Activated CD4-positive, alpha-beta T cell treated with anti-CD3 and anti-CD28 coated beads for 4 hours (primary cell): ENCODE measurements around the gene ME3.

Source experiments
- DNase-seq, 2 donors: peaks; one replicate each; pipeline ENCODE4 v3.0.0-alpha.2; 2020

The ME3 gene

DNA sequence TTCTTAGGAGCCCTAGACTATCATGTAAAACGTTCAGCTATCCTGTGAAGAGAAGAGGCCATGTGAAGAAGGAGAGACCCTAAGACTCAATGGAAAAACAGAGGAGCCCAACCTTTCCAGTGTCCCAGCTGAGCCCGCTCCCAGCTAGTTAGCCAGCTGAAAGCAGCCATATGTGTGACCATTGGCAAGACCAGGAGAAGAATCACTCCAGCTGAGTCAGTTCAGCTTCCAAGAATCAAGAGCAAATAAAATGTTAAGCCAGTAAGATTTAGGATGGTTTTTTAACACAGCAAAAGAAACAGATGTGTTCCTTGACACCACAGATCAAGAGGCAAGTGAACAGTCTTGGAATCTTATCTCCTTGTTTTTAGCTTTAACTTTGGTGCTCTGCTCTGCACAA, 189.7 kb downstream of the ME3 start:
- no peak for DNase-seq

DNA sequence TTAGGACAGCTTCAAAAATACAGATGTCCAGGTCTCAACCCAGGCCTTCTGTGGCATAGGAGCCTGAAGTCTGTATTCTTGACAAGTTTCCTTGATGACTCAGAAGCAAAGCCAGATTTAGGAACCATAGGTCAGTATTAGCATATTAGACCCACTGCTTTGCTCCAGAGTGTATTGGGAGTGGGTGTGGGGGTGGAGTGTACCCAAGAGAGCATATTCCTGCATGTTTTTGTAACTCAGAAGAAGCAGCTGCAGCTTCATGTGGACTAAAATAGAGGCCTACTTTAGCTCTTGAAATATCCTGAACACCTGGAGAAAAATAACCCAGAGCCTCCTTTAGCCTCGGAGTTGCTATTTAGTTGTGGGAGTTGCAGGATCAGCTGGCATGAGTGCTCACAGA, 191.0 kb downstream of the ME3 start:
- no peak for DNase-seq

DNA sequence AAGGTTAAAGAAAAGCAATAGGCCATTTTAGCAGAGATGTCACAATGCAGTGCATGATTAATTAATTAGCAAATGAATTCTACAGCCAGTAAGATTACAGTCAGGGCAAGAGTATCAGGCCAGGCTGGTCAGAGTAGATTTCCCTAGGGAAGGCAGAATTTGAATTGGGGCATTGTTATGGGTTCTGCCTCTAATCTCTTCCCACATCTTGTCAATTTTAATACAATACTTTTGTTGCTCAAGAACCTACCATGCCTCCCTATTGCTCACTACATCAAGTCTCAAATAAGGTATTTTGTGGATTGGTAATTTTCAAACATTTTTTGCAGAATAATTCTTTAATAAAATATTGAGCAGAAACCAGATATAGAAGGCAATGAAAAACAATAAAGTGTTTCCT, 194.1 kb downstream of the ME3 start:
- no peak for DNase-seq

DNA sequence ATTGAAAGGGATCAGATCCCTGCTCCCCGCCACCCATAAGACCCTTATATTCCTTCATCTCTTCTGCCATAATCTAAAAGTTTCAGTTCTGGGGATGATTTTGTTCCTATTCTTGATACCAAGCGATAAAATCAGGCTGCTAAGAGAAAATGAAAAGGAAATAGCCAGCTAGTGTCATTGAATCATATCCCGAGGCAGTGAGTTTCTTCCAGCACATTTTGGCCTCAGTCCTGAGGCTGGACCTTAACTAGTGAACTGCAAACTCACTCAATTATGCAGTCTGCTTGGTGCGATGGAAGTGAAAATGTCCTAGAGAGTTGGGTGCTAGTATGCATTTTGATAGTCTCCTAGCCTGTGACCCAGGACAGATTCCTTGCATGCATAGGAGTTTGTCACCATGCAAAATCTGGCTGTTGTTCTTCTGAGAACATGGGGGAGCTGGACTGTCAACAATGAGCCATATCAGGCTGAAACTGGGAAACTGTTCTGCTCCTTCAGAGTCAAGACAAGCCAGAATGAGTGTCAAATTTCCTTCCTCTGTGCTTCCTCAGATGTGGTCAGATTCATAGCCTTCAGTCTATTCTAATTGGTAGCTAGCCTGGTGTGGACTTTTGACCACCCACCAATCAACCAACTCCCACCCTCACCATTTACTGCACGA, 194.8 kb downstream of the ME3 start:
- no peak for DNase-seq

DNA sequence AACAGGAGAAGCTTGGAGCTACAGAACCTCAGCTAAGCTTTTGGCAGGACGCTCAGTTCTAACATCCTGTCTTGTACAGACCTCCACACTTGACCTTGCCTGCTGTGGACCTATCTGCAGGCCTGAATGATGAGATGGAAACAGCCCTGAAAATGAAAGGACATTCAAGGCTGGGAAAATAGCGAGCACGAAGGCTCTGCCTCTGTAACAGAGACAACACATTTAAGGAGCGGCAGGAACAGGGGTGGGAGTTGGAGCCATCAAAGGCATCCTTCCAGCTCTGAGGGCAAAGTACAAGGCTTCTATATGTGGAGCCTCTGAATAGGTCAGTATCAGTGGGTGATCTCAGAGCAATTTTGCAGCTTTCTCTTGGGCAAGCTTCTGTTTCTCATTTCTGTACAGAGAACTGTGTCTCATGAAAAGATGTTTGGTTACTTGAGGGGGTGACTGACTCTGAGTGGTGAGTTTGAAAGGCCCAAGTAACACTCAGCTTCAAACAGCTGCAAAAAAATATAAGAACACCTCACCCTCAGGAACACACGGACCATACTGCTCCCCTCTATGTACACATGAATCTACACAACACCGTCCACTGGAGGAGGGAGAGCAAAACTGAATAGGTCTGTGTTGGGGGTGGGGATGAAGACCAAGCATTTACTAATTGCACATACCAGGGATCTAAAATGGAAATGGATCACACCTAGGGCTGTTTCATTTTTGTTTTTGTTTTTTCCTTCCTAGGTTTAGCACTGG, 196.1 kb downstream of the ME3 start:
- DNase-seq = no peak

DNA sequence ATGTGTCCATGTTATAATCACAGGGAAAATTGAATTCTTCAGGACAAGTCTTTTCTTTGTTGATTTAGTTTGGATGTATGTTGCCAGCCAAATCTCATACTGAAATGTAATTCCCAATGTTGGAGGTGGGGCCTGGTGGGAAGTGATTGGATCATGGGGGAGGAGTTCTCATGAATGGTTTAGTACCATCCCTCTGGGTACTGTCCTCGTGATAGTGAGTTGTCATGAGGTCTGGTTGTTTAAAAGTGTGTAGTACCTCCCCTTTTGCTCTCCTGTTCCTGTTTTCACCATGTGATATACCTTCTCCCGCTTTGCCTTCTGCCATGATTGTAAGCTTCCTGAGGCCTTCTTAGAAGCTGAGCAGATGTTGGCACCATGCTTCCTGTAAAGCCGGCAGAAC, 197.4 kb downstream of the ME3 start:
- no peak for DNase-seq

DNA sequence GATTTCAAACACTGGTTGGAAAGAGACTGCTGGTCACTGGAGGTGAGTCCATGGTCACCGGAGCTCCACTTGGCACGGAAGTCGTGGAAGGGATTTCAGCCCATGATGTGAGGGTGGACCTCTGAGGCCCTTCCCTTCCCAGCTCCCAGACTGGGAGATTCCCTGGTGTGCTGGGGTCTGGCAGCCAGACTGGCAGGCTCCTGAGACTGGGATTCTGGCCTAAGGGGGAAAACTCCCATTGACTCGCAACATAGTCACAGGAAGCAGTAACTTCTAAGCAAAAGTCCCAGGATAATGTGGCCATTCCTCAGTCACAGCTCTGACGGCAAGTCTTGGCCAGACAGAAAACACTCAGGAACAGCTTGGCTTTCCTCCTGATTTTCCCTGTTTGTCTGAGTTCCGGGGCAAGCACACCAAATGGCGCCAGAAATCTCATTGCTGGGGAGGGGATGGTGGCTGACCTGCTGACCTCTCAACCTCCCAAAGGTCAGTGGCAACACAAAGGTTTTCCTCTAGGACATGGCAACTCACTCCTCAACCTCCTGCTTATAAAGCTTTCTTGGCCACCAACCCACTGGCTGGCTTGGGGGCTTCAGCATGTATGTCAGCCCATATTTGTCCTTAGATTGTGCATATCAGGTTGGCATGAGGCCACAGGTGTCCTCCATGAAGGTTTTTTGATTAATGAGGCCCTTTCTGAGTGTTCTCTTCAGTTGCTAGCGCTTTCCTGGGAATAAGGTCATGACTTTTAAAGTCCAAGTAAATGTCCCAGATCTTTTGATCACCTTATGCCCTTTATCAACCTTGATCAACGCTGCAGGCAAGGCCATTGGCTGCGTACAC, 198.2 kb downstream of the ME3 start:
- no peak for DNase-seq

DNA sequence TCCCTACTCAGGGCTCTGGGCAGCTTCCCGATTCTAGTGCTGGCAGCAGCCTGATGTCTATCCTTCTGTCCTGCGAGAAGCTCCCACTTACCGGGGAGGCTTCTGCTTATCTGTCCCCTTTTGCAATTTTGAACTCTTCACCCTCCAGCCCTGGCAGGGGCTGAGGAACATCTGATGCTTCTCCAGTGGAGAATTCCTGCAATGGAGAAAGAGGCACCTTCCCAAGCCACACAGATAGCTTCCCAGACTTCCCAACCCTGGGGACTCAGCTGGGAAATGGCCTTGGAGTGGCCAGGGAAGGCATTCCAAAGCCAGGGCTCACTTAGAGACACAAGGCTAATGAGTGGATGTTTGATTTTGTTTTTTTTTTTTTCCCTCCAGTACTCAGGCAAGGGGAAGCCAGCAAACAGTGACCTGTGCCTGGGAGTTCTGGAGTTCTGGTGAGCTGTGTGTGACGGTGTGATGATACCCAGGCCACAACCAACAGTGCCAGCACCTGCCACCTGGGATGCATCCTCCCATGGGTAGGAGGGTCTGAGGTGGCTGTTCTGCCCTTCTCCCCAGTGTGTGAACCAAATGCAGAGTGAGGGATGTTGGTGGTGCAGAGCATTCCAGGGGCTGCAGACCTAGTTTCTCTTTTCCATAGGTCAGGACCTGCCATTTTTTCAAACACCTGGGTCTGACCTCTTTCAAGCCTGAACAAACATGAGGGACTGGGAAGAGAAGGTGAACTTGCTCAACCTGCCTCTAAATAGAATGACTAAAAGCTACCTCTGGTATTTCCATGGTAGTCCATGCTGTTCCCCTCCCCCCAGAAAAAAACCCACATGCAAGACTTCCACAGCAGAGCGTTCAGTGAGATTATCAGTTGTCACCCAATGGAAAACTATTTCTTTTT, 202.7 kb downstream of the ME3 start:
- DNase-seq = no peak

DNA sequence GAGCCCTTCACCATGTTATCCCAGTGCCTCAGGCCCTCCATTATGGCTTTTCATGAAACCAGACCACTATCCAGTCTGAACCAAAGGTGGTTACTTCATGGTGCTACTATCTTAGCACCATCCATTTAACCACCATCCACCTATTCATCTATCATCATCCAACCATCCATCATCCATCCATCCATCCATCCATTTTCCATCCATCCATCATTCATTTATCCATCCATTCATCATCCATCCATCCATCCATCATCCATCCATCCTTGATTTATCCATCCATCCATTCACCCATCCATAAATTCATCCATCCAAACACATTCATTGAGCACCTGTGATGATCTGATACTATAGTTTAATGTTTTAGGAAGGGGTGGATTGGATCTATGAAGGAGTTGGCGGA, 204.2 kb downstream of the ME3 start:
- DNase-seq = no peak

DNA sequence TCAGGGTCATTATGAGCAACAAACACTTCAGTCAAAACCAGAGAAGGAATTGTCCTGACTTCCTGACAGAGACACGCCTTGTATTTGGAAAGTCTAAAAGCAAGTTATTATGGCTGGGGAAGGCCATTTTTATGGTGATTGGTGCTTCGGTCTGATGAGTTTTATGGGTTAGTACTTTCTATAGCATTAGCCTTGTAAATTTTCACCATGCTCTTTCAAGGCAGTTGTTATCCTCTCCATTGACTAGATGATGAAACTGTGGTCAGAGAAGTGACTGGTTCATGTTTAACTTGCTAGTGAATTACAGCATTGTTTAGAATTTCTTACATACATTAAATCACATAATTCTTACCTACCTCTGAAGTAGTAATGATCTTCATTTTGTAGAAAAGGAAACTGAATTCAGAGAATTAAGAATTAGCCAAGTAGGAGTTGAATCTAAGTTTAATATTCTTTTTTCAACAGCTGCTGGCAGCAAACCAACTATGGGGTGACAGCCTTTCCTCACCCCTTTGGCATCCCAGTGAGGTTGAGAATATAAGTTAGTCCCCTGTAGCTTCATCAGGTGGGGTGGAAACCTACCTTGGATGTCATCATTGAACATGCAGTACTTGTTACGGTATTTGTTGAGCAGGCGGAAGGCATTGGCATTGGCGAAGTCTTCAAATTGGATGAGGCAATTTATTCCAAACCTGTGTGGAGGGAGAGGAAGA, 207.8 kb downstream of the ME3 start:
- no peak for DNase-seq

DNA sequence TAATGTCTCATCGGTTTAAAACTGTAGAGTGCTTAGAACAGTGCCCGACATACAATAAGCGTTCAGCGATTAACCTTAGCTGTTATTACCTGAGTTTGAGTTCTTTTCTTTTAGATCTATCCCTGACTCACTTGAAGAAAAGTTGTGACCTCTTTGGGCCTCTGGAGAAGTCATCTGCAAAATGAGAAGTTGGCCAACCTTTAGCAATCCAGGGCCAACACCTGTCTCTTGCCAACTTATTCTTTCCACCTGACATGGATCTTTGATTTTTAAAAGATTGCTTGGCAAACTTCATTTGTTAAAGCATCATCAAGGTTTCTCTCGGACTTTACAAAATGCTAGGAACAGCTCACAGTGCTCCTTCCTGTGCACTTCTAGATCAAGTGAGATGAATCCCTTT, 208.5 kb downstream of the ME3 start:
- DNase-seq = no peak

DNA sequence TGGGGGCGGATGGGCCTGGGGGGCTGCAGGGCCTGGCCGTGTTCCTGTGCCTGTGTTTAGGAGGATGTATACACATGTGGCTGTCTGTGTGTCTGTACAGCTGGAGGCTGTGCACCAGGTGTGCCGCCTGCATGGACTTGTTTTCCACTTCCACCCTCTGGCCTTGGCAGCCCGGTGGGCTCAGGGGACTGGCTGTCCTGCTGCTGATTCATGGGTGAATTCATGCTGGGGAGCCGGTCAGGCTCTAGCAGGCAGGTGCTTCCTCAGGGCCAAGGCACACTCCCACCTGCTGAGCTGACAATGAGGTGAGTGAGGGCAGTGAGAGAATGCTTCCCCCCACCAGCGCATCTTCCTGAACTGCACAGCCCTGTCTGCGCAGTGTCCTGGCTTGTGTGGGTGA, 209.3 kb downstream of the ME3 start:
- no peak for DNase-seq

DNA sequence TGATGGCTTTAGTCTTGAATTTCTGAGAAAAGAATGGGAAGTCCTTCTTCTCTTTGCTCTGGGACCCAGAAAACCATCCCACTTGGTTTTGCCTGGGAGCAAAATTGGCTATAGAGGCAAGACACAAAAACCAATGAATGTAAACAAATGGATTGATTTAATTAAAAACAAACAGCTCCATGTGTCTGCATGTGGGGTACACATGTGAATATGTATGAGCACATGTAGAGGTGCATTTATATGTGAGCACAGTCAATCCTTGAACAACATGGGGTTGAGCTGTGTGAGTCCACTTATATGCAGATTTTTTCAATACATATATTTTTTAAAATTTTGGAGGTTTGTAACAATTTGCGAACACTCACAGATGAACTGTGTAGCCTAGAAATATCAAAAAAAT, 210.5 kb downstream of the ME3 start:
- DNase-seq = no peak

DNA sequence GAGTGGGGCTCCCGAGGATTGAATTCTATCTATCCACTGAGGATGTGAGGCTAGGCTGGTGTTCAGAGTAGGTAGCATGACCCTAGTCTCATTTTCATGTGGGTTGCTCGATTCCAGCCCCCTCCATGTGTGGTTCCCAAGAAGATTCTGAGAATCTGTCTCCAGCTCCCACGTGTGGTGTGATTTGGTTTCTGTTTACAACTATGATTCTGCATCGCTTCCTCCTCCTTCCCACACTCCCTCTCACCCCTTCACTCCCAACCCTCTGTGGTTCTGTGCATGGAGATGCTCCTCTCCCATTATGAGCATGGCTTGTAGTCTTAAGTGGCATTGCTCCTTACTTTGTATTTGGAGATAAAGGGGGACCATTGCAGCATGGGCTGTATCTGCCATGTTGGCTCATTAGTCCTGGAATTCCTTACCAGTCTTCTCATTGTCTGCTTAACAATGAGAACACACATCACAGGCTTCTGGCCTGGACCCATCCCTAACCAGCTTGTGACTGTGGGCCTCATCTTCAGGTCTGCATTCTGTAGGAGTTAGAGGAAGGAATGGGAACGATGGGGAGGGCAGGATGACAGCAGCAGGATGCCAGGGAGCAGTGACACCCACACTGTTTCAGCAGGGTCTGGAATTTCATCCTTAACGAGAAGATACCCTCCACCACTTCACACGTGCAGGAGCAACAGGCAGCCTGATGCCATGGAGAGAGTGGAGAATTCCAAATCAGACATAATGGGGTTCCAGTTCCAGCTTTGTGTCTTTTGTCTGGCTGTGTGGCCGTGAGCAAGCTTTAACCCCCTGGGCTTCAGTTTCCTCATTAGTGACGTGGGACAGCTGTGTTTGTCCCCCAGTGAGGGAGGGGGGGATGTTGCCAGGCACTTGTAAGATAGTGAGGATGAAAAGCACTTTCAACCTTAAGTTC, 211.7 kb downstream of the ME3 start:
- no peak for DNase-seq

DNA sequence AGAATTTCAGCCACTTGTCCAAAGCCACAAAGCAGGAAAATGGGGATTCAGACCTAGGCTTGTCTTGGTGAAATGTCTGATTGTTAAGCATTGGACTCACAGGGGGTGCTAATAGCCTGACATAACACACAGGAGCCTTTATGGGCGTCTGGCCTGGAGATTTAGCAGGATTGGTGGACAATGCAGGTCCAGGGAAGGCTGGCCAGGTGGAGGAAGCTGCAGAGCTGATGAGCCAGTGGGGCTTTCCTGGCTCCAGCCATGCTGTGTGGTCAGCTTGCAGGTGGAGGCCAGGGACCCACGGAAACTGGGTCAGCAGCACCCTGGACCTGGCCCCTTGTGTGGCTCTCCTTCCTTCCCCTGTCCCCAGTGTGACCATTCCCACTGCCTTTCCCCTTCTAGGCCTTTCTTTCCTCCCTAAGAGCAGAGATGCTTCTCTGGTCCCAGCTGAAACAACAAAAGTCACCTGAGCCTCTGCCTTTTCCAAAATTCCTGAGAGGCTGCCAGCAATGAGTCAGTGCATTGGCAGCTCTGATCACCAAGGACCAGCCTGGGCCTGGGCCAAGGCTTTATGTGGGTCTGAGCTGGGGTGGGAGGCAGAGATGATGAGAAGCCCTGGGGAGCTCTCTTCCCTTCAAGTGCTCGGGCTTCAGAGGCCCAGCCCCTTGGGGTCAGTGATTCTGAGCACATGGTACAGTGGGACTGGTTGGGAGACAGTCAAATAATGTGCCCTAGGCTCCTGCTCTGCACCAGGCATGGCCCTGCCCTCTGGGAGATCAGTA, 212.5 kb downstream of the ME3 start:
- no peak for DNase-seq

DNA sequence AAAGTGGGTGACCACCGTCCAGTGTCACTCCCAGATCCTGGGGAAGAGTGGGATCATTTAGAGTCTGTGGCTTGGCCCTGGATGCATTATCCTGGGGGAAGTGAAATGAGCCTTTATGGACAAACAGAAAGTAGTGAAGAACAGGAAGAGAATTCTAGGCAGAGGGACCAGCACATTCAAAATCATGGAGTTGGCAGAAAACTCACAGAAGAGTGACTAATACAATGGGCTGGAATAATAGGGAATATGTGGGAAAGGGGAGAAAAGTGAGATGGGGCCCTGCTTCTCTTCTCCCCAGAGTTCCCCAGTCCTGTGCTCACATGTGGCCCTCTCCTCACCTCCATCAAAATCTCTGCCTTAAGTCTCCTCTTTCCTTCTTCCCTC, 213.4 kb downstream of the ME3 start:
- no peak for DNase-seq

DNA sequence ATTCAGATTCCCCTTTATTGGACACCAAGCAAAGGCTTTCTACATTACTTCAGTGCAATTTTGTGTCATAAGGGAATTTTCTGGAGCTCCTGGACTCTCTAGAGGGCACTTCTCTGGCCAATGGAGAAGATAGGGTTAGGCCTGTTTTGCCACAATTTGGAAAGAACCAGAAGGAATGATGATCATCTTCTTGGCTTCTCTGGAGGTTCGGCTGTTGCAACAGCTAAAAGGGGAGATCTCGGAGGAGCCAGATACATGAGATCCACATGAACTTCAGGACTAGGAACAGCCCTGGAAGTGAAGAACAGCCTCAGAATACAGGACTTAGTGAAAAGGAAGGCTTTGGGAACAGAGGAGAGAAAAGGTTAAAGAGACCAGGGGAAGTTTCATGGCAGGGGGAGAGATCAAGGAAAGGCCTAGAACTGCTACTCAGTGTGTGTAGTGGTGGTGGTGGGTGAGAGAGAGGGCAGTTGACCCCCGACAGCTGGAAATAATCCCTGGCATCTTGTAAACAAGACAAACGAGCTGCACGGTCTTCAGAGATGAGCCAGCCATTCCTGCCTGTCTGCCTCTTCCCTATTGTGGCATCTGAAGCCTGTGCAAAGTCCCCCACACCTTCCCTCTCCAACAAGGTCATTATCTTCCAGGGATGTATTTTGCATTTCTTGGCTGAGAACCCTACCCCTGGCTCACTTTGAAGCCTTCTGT, 214.0 kb downstream of the ME3 start:
- DNase-seq = no peak

DNA sequence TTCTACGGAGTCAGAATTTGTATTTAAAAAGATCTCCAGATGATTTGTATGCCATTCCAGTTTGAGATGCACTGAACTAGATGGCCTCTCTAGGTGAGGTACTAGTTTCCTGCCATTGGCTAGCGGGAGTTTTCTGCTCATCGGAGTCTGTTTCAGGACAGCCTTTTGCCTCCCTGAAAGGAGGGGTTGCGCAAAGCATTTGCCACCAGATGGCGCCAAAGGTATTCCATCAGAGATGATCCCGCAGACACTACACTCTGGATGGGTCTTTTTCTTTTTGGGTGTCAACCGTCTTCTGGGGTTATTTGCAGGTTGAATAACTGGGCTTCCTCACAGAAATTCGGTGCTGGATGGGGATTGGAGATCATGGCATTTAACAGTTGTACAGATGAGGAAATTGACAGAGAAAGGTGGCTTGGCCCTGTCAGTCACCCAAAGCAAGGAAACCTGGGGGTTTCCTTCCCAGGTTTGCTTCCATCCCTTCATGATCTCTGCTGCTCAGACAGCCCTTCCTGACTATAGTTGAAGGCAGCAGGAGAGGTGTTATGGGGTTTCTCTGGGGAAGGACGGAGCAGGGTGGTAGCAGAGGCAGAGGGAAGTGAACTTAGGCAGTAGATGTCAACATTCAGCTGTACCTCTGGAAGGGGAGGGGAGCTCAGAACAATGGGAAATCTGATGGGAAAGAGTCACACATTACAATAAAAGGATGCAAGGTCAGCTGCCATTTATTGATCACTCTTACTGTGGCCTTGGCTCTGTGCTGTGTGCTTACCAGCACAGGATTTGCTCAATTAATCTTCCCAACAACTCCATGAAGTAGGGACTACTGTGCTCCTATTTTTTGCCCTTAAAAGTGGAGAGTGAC, 216.1 kb downstream of the ME3 start:
- DNase-seq = peak; percentile 64 to 78
